Skin of body (tissue), 2 donors: Measurements from ENCODE around the gene ACOX1. TPM values are rescaled to one million over a fixed set of nuclear protein-coding genes. Genes with fewer than 3 reads are reported as not detected.

Experiments
- DNase-seq: peaks from one replicate; lab custom pipeline; 2025; lab: John Stamatoyannopoulos, UW
- total RNA-seq: library from RNA; depleted of rRNA; stranded (reverse); fragments of >200 nt; gene quantifications from one replicate; pipeline ENCODE4 v1.2.3, GENCODE V29; 2014

The ACOX1 gene
- total RNA-seq, 1 donor from 2014 or later, result 57.9 TPM

DNA sequence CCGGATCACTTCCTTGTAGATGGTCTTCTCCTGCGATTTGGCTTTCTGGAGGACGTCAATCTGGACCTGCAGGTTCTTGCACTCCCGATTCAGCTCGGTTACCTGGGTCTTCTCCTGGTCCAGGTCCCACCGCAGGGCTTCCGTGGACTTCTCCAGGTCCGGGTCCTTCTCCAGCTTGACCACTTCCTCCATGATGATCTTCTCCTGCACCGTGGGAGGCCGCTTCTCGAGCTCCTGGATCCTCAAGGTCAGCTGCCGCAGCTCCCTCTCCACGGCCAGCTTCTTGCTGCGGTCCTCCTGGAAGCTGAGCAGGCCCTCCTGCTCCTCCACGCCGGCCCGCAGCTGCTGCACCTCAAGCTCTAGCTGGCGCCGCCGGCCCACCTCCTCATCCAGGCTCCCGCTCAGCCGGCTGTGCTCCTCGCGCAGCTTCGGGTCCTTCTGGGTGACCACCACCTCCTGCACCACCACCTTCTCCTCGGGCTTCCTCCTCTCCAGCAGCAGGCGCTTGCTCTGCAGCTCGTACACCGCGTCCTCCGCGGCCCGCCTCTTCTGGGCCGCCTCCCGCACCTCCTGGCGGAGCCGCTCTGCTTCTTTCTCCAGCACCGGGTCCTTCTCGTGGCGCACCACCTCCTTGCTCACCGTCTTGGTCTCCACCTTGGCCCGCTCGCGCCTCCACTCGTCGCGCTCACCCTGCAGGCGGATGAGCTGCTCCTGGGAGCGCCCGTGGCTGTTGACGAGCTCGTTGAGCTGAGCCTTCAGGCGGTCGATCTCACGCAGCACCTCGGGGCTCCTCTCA lies 29.9 kb upstream of the ACOX1 start:
- no peak for DNase-seq

DNA sequence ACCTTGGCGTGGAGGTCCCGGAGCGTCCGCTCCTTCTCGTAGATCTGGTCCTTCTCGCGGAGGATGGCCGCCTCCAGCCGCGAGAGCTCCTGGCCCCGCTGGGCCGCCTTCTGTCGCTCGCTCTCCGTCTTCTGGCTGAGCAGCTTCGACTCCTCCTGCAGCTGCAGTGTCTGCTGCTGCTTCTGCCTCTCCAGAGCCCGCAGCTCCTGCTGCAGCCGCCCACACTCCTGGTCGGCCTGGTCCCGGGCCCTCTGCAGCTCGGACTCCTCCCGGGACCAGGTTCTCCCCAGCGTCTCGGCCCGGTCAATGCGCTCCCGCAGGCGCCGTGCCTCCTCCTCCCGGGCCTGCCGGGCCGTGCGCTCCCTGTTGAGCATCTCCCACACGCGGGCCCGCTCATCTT lies 29.2 kb upstream of the ACOX1 start:
- no peak for DNase-seq

DNA sequence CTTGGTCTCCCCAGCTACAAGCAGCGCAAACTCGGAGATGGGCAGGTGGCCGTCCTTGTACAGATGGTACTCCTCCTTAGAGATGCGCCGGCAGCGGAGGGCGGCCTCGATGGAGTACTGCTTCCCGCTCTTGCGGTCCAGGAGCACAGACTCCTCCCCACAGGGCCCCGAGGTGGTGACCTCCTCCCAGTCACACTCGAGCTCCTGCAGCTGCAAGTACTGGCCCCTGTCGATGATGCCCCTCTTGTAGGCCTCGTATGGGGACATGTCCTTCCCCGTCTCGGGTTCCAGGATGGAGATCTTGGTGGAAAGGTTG lies 28.8 kb upstream of the ACOX1 start:
- no peak for DNase-seq

DNA sequence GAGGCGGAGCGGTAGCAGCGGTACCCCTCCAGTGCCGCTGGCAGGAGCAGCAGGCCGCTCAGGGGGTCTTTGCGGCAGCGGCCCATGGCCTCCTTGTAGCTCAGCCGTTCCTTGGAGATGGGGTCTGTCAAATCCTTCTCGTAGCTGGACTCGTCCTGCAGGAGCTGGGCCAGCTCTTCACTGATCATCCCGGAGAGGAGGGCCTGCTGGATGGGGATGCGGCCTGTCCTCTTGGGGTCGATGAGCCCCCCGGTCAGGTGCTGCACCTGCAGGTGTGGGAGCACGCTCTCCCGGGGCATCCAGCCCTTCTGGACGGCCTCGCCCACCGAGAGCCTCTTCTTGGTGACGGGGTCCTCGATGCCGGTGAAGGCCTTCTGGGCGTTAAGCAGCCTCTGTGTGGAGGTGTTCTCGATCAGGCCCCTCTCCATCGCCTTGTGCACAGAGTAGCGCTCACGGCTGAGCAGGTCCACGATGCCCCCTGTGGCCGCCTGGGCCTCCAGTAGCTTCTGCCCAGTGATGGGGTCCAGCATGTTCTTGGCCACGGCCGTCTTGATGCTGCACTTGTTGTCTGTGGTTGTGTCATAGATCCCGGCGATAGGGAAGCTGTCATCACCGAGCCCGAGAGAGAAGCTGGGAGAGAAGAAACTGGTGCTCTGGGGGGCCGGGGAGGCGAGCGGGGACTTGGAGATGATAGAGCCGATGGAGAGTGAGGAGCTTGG lies 28.3 kb upstream of the ACOX1 start:
- no peak for DNase-seq

DNA sequence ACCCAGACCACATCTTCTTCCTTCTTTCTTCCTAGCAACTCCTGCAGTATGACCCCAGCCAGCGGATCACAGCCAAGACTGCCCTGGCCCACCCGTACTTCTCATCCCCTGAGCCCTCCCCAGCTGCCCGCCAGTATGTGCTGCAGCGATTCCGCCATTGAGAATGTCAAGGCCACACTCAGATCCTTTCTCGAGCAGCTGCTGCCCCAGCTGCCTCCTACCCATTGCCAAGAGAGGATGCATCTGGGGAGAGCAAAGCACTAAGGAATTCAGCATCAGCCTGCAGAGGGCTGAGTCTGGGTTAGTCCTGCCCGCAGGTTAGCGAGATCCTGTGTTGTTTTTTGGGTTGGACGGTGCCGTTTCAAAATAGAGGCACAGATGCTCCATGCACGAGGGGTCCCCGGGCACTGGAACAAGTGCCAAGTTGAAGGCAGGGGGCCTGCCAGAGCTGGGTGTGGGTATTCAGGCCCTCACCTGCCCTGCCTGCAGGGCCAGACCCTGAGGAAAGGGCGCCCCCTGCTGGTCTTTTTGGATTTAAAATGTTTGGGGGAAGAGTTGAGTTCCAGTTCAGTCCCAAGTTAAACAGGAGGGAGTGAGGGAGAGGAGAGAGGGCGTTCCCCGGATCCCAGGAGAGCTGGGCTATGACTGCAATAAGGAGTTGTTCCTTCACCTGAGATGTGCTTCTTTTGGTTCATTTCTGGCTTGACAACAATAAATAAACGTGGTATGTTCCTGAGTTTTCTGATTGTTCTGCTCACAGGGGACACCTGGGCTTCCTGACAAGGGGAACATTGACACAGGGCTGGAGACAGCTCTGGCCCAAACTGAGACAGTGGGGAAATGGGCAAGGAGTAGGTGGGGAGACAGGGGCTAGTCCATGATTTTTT lies 26.5 kb upstream of the ACOX1 start:
- peak; percentile 33 for DNase-seq

DNA sequence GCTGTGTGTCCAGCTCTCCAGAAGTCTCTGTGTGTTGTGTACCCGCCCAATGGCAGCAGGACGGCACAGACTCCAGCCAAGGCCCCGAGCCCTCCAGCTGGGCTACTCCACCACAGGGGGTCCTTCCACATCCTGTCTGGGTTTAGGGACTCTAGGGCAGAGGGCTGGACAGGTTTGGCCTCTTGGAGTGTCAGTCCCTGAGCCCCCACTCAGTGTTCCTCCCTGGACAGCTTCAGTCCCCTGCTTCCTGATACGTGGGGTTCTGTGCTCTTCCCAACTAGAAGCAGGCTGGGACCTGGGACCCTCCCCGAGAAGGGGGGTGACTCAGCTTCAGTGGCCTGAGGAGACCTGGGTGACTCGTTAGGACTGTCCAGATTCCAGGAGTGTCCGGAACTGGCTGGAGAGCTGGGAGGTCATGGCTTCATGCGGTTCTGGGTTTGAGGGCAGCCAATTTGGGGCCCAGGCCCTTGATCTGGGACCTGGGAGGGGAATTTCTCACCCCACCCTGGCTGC lies 25.8 kb upstream of the ACOX1 start:
- no peak for DNase-seq

DNA sequence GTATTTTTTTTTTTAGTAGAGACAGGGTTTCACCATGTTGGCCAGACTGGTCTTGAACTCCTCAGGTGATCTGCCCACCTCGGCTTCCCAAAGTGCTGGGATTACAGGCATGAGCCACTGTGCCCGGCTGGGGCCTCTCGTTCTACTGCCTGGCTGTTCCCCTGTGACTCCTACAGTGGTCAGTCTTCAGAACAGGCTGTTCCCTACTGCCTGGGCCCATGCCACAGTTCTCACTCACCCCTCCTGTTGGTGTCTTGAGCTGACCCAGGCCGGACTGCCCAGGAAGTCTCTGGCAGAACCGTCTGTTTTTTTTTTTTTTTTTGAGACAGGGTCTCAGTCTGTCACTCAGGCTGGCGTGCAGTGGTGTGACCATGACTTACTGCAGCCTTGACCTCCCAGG lies 24.9 kb upstream of the ACOX1 start:
- DNase-seq, result no peak

DNA sequence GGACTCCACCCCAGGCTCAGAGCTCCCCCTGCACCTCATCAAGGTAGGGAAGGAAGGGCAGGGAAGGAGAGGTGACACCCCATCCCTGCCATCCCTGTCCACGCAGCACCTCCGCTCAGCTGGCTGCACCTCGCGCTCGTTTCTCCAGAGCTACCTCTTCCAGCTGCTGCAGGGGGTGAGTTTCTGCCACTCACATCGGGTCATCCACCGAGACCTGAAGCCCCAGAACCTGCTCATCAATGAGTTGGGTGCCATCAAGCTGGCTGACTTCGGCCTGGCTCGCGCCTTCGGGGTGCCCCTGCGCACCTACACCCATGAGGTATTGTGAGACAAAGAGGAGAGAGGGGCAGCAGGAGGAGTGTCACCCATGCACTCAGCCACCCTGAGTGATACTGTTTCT lies 23.1 kb upstream of the ACOX1 start:
- no peak for DNase-seq

DNA sequence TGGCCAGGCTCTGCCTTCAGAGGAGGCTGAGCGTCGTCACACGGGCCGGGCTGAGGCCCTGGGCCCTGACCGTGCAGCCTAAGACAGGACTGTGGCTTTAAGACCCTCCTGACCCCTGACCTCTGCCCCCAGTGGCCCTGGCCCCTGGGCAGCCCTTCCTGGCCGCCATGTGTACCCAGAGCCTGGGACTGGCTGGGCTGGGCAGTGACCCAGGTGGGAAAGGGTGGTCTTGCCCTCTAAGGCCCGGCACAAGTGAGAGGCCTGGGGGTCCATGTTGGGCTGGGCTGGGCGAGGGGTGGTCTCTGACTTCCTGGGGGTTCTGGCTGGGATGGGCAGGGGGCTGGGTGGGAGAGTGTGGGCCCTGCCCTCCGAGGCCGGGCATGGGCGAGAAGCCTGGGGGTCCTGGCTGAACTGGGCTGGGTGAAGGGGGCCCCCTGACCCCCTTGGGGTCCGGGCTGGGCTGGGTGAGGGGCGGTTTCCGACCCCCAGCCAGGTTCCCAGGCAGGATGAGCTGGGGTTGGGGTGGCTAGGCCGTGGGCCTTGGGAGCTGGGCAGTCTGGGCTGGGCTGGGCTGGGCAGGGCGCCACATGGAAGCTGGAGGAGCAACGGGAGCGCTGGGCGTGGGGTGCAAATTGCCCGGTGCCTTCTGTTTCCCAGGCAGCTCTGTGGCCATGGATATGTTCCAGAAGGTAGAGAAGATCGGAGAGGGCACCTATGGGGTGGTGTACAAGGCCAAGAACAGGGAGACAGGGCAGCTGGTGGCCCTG lies 22.0 kb upstream of the ACOX1 start, which contains the start of gene CDK3:
Gene CDK3, plus strand, starts transcription at position 101 of the 767 bp plus-strand sequence. Its CDS starts 571 bp downstream, at position 672.
- DNase-seq, result no peak

DNA sequence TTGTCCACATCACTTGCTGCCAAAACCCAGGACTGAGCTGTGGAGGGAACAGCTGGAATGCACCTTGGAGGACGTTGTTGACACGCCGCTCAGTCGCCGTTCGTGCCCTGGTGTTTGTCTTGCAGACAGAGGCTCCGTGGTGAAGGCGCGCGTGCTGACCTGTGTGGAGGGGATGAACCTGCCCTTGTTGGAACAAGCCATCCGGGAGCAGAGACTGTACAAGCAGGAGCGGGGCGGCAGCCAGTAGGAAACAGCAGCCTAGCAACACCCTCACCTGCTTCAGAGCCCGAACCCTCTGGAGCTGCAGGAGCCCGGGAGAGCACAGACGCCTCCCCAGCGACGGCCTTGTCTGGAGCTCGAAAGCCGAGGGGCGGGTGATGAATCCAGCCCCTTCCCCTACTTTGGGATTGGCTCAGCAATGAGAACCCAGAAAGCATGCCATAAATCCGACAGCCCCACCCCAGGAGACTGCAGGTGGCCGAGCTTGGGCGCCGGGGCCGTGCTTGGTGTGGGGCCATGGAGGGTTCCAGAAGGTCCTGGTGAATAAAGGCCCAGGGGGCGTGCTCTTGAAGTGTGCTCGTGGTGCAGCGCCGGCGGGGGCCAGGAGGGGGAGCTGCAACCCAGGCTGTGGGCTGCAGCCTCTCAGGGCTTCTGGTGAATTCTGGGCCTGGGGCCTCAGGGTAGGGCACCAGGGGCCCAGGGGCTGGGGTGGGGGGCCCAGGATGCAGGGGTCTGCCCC lies 21.2 kb upstream of the ACOX1 start:
- no peak for DNase-seq

DNA sequence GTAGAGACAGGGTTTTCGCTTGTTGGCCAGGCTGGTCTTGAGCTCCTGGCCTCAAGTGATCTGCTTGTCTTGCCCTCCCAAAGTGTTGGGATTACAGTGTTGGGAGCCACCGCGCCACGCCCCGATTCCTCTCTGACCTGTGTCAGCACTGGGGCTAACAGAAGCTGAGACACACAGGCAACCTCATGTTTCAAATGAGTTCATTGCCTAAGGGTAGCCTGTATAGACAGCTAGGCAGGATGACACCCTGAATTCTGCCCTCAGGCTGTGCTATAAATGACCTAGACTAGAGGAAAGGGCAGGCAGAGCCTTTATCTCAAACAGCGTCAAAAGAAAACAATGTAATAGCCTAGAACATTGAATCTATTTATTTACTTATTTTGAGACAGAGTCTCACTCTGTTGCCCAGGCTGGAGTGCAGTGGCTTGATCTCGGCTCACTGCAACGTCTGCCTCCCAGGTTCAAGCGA lies 19.4 kb upstream of the ACOX1 start:
- DNase-seq, result no peak

DNA sequence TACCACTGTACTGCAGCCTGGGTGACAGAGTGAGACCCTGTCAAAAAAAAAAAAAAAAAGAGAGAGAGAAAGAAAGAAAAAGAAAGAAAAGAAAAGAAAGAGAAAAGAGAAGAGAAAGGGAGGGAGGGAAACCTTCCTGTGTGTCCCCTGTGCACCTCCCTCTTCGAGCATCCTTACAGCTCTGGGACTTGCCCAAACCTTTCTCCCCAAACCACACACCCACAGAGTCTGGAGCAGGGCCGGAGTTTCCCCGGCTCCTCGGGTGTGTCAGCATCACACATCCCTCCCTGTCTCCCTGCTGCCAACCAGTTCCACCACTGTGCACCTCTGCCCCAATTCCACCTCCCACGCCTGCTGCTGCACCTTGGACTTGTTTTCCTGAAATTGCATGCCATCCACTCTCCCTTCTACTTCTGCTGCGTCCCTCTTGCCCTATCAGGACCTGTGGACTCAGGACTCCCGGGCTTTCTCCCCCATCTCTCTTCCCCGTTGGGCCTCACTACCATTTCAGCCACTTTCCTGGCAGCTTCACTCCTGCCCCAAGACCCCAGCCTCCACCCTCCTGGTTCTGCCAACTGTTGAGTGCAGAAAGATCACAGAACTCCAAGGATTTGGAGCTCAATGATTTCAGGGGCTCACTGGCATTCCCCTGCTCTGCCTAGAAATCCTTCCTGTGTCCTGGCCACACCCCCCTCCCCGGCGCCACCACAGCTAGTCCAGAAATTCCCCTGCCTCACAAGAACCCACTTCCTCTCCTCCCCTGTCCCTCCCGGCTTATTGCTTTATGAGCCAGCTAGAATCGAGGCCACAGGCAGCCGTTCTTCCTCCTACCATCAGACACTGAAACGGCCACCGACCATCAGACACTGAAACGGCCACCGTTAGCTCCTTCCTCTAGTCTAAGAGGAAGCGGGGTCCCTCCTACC lies 18.0 kb upstream of the ACOX1 start:
- DNase-seq, result no peak

DNA sequence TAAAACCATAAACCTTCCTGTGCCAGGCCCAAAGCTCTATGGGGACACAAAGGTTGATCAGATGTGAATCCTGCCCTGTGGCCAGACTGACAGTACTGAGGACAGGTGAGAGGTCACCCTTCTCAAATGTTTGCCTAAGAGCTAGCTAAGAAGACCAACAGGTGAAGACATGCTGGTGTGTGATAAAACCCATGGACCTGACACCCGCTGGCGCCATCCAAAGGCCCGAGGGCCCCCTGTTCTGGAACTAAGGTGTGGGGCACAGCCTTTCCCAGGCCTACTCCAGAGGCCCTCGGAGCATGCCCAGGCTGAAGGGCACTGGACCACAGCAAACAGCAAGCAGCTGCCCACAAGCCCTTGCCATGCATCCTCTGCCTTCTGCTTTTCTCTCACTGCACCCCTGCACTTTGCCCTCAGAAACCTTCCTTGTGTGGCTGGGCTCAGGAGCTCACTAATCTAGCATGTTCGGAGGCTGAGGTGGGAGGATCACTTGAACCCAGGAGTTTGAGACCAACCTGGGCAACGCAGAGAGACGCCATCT lies 16.5 kb upstream of the ACOX1 start:
- no peak for DNase-seq

DNA sequence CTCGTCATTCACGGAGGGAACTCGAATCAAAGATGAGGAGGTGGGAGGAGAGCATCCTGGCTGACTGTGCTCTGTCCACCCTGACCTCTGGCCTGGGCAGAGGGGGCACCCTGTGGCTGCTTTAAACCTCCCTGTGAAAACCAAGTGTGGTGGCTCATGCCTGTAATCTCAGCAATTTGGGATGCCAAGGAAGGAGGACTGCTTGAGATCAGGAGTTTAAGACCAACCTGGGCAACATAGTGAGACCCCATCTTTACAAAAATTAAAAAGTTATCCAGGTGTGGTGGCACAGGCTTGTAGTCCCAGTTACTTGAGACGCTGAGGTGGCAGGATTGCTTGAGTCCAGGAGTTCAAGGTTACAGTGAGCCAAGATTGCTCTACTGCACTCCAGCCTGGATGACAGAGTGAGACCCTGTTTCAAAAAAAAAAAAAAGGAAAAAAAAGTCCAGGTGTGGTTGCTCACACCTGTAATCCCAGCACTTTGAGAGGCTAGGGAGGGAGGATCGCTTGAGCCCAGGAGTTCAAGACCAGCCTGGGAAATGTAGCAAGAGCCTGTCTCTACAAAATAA lies 15.9 kb upstream of the ACOX1 start:
- DNase-seq, result no peak

DNA sequence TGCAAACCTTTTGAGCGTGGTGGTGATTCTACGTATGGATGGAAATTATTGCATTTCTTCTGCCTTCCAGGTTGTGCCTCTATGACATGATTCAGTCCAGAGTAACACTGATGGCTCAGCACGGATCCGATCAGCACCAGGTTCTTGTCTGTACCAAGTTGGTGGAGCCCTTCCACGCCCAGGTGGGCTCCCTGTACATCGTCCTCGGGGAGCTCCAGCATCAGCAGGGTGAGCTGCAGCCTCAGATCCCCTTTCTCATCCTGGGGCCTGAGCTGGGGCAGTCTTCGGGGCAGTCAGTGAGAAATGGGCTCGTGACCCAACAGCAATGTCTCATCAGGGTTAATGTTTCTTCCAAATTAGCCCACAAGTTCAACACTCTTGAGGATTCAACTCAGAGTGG lies 12.4 kb upstream of the ACOX1 start:
- DNase-seq, result no peak

DNA sequence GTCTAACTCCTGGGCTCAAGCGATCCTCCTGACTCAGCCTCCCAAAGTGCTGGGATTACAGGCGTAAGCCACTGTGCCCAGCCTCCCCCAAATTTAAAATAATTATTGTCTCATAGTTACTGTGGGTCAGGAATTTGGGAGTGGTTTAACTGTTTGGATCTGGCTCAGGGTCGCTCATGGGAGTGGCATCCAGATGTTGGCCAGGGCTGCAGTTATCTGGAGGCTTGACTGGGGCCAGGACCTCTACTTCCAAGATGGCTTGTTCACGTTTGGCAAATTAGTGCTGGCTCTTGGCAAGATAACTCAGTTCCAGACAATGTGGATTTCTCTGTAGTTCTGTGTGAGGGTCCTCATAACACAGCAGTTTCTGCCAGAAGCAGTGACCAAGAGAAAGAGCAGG lies 8.1 kb upstream of the ACOX1 start:
- no peak for DNase-seq

DNA sequence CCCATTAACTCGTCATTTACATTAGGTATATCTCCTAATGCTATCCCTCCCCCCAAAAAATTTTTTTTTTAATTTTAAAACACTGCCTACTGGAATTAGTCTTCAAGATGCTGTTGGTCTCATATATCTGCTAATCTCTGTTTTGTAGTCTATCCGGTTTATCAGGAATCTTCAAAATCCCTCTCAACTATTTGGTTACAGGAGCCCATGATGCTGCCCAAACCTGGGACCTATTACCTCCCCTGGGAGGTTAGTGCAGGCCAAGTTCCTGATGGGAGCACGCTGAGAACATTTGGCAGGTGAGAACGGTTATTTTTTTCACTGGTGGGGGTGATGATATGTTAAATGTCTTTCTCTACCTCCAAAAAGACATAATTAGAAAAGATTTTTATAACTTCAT lies 7.0 kb upstream of the ACOX1 start:
- DNase-seq, result no peak

DNA sequence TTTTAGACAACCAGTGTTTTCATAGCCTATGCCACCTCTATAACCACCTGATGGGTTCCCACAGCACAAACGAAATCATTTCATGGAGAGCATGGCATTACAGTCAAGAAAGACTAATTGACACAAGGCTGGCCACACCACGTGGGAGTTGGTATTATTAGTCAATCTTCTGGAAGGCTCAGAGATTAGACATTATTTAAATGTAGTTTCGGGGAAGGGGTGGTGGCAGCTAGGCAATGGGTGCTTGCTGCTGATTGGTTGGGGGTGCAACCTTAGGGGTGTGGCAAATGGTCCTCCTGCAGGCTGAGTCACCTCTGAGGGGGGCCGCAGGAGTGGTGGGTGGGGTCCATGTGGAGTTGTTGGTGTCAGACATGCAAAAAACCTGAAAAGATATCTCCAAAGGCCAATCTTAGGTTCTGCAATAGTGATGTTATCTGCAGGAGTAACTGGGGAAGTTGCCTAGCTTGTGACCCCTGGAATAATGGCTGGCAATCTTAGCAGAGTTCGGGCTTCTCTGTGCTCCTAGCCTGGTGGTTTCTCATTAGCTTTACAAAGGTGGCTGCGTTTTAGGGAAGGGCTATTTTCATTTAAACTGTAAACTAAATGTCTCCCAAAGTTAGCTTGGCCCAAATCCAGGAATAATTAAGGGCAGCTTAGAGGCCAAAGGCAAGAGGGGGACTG lies 4.7 kb upstream of the ACOX1 start:
- no peak for DNase-seq
